Measurements from ENCODE around the gene FRMPD4. TPM values are rescaled to one million over a fixed set of nuclear protein-coding genes. Genes with fewer than 3 reads are reported as not detected.

The FRMPD4 gene
- total RNA-seq, 1 donor from 2014 or later = not detected

GRCh38 chrX:12145402-12145801 lies 7.1 kb downstream of the FRMPD4 start:
- CTCF ChIA-PET = no interaction called here
- TF ChIP-seq CTCF (IDR thresholded peaks at IDR 0.05) = no peak
- no peak for ATAC-seq (ENCODE audit: low read depth)
- intact Hi-C loops (cut with micrococcal nuclease) = no loop called here
- no peaks in the 10 kb centered on the region for H3K27me3 Mint-ChIP-seq
- no peak overlapping the region for H3K4me3 Mint-ChIP-seq
- POLR2A ChIA-PET = no interaction called here
- peaks cover under 1% of the 10 kb centered on the region for H3K4me1 Mint-ChIP-seq
- peaks cover 2% of the 10 kb centered on the region for H3K9me3 Mint-ChIP-seq
- no peak overlapping the region for H3K27ac Mint-ChIP-seq
- DNase-seq = no peak
- no peaks in the 10 kb centered on the region for H3K36me3 Mint-ChIP-seq (ENCODE audit: low read depth)

- TF ChIP-seq CTCF (IDR thresholded peaks at IDR 0.05) = no peak
- ChIA-PET POLR2A (no interaction called here), CTCF (no interaction called here)
- Mint-ChIP-seq H3K27ac (no peak overlapping the region), H3K27me3 (no peaks in the 10 kb centered on the region), H3K36me3 (ENCODE audit: low read depth) (no peaks in the 10 kb centered on the region), H3K9me3 (peaks cover 2% of the 10 kb centered on the region), H3K4me1 (no peaks in the 10 kb centered on the region), H3K4me3 (no peak overlapping the region)
- ATAC-seq (ENCODE audit: low read depth) (no peak), DNase-seq (no peak)
- intact Hi-C loops (cut with micrococcal nuclease) = no loop called here
Measured at GRCh38 chrX:12149670-12150407, 11.6 kb downstream of the FRMPD4 start.

- POLR2A ChIA-PET = no interaction called here
- Mint-ChIP-seq H3K4me1 (no peaks in the 10 kb centered on the region), H3K4me3 (no peak overlapping the region), H3K27ac (no peak overlapping the region), H3K27me3 (no peaks in the 10 kb centered on the region), H3K36me3 (ENCODE audit: low read depth) (no peaks in the 10 kb centered on the region), H3K9me3 (no peaks in the 10 kb centered on the region)
- ATAC-seq (ENCODE audit: low read depth) (no peak), DNase-seq (no peak)
- CTCF ChIA-PET = no interaction called here
- intact Hi-C loops (cut with micrococcal nuclease) = no loop called here
- no peak for TF ChIP-seq CTCF (IDR thresholded peaks at IDR 0.05)
Measured at GRCh38 chrX:12153317-12153716, 15.0 kb downstream of the FRMPD4 start.

- no peaks in the 10 kb centered on the region for H3K36me3 Mint-ChIP-seq (ENCODE audit: low read depth)
- no peak overlapping the region for H3K27ac Mint-ChIP-seq
- no peaks in the 10 kb centered on the region for H3K9me3 Mint-ChIP-seq
- TF ChIP-seq CTCF (IDR thresholded peaks at IDR 0.05) = no peak
- no peaks in the 10 kb centered on the region for H3K4me1 Mint-ChIP-seq
- POLR2A ChIA-PET = no interaction called here
- intact Hi-C loops (cut with micrococcal nuclease) = no loop called here
- ATAC-seq (ENCODE audit: low read depth) (no peak), DNase-seq (no peak)
- H3K4me3 Mint-ChIP-seq = no peak overlapping the region
- CTCF ChIA-PET = no interaction called here
- H3K27me3 Mint-ChIP-seq = no peaks in the 10 kb centered on the region
Measured at GRCh38 chrX:12153741-12154140, 15.5 kb downstream of the FRMPD4 start.

GRCh38 chrX:12159799-12160198 lies 21.5 kb downstream of the FRMPD4 start:
- ATAC-seq (ENCODE audit: low read depth) (no peak), DNase-seq (no peak)
- POLR2A ChIA-PET = no interaction called here
- no peaks in the 10 kb centered on the region for H3K4me1 Mint-ChIP-seq
- no peak for TF ChIP-seq CTCF (IDR thresholded peaks at IDR 0.05)
- no peak overlapping the region for H3K27ac Mint-ChIP-seq
- no peaks in the 10 kb centered on the region for H3K27me3 Mint-ChIP-seq
- CTCF ChIA-PET = no interaction called here
- no peaks in the 10 kb centered on the region for H3K9me3 Mint-ChIP-seq
- no peaks in the 10 kb centered on the region for H3K36me3 Mint-ChIP-seq (ENCODE audit: low read depth)
- H3K4me3 Mint-ChIP-seq = no peak overlapping the region
- intact Hi-C loops (cut with micrococcal nuclease) = no loop called here

Measured in activated B cell treated with CpG ODN at 0.5 μM for 24 hours (primary cell).